ENCODE data around the gene HMGB4. TPM values are rescaled to one million over a fixed set of nuclear protein-coding genes. Genes with fewer than 3 reads are reported as not detected.

The HMGB4 gene
- total and polyA plus RNA-seq, 2 donors (not counting 3 experiments of a cell fraction or from before 2014, with no cell fraction given), result not detected

- intact Hi-C loops (cut with micrococcal nuclease) (no loop called here), dilution Hi-C loops (cut with MboI; ENCODE audit: extremely low pct_ligation_motif_present, low sequenced_read_pairs) (no loop called here)
- Histone ChIP-seq H2AFZ (ENCODE audit: low read depth, low read length) (no peak overlapping the region), H3K4me1 (ENCODE audit: control insufficient read depth, extremely low read depth, insufficient read depth, low read length) (no peaks in the 10 kb centered on the region), H3K4me2 (ENCODE audit: insufficient read depth, low read length) (no peak overlapping the region), H4K20me1 (replicated peaks; ENCODE audit: control insufficient read depth, extremely low read depth, insufficient read depth, low read length) (no peaks in the 10 kb centered on the region), H3K9me1 (replicated peaks; ENCODE audit: control insufficient read depth, extremely low read depth, insufficient read depth, low read length) (no peaks in the 10 kb centered on the region), H3K27me3 (ENCODE audit: control insufficient read depth in 2 of 2, insufficient read depth in 2 of 2, low read length in 2 of 2) (no peaks in the 10 kb centered on the region), H3K4me3 (replicated peaks in 1 of 3; ENCODE audit: insufficient read depth in 1 of 3, low read depth in 1 of 3, low read length in 3 of 3) (no peak overlapping the region), H3K79me2 (ENCODE audit: control insufficient read depth, insufficient read depth, low read length) (no peaks in the 10 kb centered on the region), H3K9me3 (replicated peaks; ENCODE audit: control insufficient read depth, insufficient read depth, low read length) (peaks cover 4% of the 10 kb centered on the region), H3K27ac (ENCODE audit: insufficient read depth, low read depth, low read length) (no peak overlapping the region), H3K9ac (replicated peaks; ENCODE audit: extremely low read depth, insufficient read depth, low read length) (no peak overlapping the region), H3K36me3 (ENCODE audit: control insufficient read depth in 2 of 2, extremely low read depth in 1 of 2, insufficient read depth in 2 of 2, low read length in 2 of 2) (no peaks in the 10 kb centered on the region)
- DNase-seq (ENCODE audit: low read depth, low spot score) (no peak), FAIRE-seq (no peak)
- ChIA-PET POLR2A (no interaction called here), CTCF (no interaction called here)
- TF ChIP-seq GATA2 (IDR thresholded peaks at IDR 0.05; ENCODE audit: insufficient read depth, insufficient read length, low read depth, low read length), result no peak
- TF ChIP-seq POLR2A (IDR thresholded peaks at IDR 0.05; ENCODE audit: low read depth, low read length), result no peak
- TF ChIP-seq POLR2AphosphoS5 (IDR thresholded peaks at IDR 0.05; ENCODE audit: insufficient read depth, low read depth, low read length), result no peak
- no peak for TF ChIP-seq MAX (IDR thresholded peaks at IDR 0.05; ENCODE audit: insufficient read depth, insufficient read length)
- no peak for TF ChIP-seq MYC (IDR thresholded peaks at IDR 0.05; ENCODE audit: low read depth, low read length)
- TF ChIP-seq FOS (IDR thresholded peaks at IDR 0.05; ENCODE audit: borderline replicate concordance, insufficient read depth, low read length), result no peak
- no peak for TF ChIP-seq EZH2 (IDR thresholded peaks at IDR 0.05; ENCODE audit: borderline replicate concordance, low read depth, low read length, severe bottlenecking)
- TF ChIP-seq CTCF (IDR thresholded peaks at IDR 0.05; ENCODE audit: extremely low read depth in 1 of 2, insufficient read depth in 1 of 2, low read depth in 1 of 2, low read length in 2 of 2), result no peak
- TF ChIP-seq JUN (IDR thresholded peaks at IDR 0.05; ENCODE audit: borderline replicate concordance, insufficient read depth, insufficient read length, low read depth), result no peak
- no TSS peak for BruUV-seq (replicated peaks)
Observed at GRCh38 chr1:33820804-33821203, 43.1 kb upstream of the HMGB4 start.
